Thoracic aorta (tissue), 2 donors: Measurements from ENCODE around the gene ZNF829. TPM values are rescaled to one million over a fixed set of nuclear protein-coding genes. Genes with fewer than 3 reads are reported as not detected.

Experiments used
- ATAC-seq: fragments of 150-250 bp; one replicate; pipeline ENCODE4 v1.8.0; 2017; ENCODE audit warnings: low read depth; ENCODE audit not compliant: insufficient number of reproducible peaks, low FRiP score
- DNase-seq: peaks from one replicate; pipeline ENCODE4 v3.0.0-alpha.2; 2020; ENCODE audit warnings: low spot score
- H3K27ac ChIP-seq, 2 donors: fragments of 200-600 bp; sonication (generic); 1 replicate in 1 of 2; 2 replicates in 1 of 2; pipeline ENCODE4 v1.5.1; 2016; ENCODE audit warnings: mild to moderate bottlenecking in 2 of 2, moderate library complexity in 2 of 2
- H3K27me3 ChIP-seq: fragments of 200-600 bp; sonication (generic); replicated peaks from 2 replicates; pipeline ENCODE4 v1.6.0; 2016; ENCODE audit warnings: mild to moderate bottlenecking; ENCODE audit not compliant: insufficient read depth
- H3K36me3 ChIP-seq: fragments of 200-600 bp; sonication (generic); one replicate; pipeline ENCODE4 v1.5.1; 2016
- H3K4me1 ChIP-seq, 2 donors: fragments of 200-600 bp; sonication (generic); 1 replicate in 1 of 2; 2 replicates in 1 of 2; pipeline versions ENCODE4 v1.5.1 to v1.6.0; 2016; ENCODE audit warnings: low read depth in 2 of 2, mild to moderate bottlenecking in 1 of 2; ENCODE audit not compliant: control insufficient read depth in 1 of 2
- H3K4me3 ChIP-seq: fragments of 200-600 bp; sonication (generic); 2 replicates; pipeline ENCODE4 v1.5.1; 2016; ENCODE audit warnings: mild to moderate bottlenecking
- H3K9me3 ChIP-seq: fragments of 200-600 bp; sonication (generic); 2 replicates; pipeline ENCODE4 v1.5.1; 2016
- CTCF ChIP-seq: fragments of 200-600 bp; sonication (generic); IDR thresholded peaks from one replicate; pipeline ENCODE4 v1.5.1; 2019; ENCODE audit warnings: antibody characterized with exemption
- total RNA-seq, 2 donors: library from RNA; depleted of rRNA; stranded (reverse); fragments of >200 nt; gene quantifications; one replicate each; pipeline versions ENCODE4 v1.1.0 to v1.2.3, GENCODE V29; 2016

Gene ZNF829
- total RNA-seq, 2 donors from 2014 or later = 1.2 to 2.7 TPM

GRCh38 chr19:36931684-36932083 is 15.6 kb upstream of the ZNF829 start:
- DNase-seq = no peak
- H3K9me3 ChIP-seq = peaks cover 63% of the 10 kb centered on the region
- no peaks in the 10 kb centered on the region for H3K4me1 ChIP-seq
- H3K36me3 ChIP-seq = peaks cover 36% of the 10 kb centered on the region
- H3K4me3 ChIP-seq = no peak overlapping the region
- ATAC-seq = no peak
- no peaks in the 10 kb centered on the region for H3K27me3 ChIP-seq
- H3K27ac ChIP-seq = no peak overlapping the region
- no peak for TF ChIP-seq CTCF

GRCh38 chr19:36918090-36918489 is 2.0 kb upstream of the ZNF829 start:
- Histone ChIP-seq H3K4me3 (no peak overlapping the region), H3K36me3 (peaks cover 24% of the 10 kb centered on the region), H3K27me3 (no peaks in the 10 kb centered on the region), H3K4me1 (peaks cover 7 to 9% of the 10 kb centered on the region in 2 donors), H3K27ac (no peak overlapping the region), H3K9me3 (no peaks in the 10 kb centered on the region)
- no peak for TF ChIP-seq CTCF
- ATAC-seq (no peak), DNase-seq (no peak)

GRCh38 chr19:36916991-36917390 is 900 bp upstream of the ZNF829 start:
- Histone ChIP-seq H3K9me3 (no peaks in the 10 kb centered on the region), H3K27me3 (no peaks in the 10 kb centered on the region), H3K36me3 (peaks cover 16% of the 10 kb centered on the region), H3K4me3 (peak overlapping the region; percentile 93), H3K4me1 (peaks cover 7 to 9% of the 10 kb centered on the region in 2 donors), H3K27ac (peak overlapping the region; percentile 94)
- DNase-seq = no peak
- TF ChIP-seq CTCF = no peak
- no peak for ATAC-seq

- Histone ChIP-seq H3K9me3 (peaks cover 88% of the 10 kb centered on the region), H3K4me1 (no peaks in the 10 kb centered on the region), H3K36me3 (peaks cover 67% of the 10 kb centered on the region), H3K27ac (no peak overlapping the region), H3K4me3 (no peak overlapping the region), H3K27me3 (no peaks in the 10 kb centered on the region)
- DNase-seq = no peak
- ATAC-seq = no peak
- TF ChIP-seq CTCF = no peak
Observed at GRCh38 chr19:36898422-36898821, 17.7 kb downstream of the ZNF829 start.

GRCh38 chr19:36894849-36895383 is 21.2 kb downstream of the ZNF829 start:
- no peak for TF ChIP-seq CTCF
- H3K9me3 ChIP-seq = peaks cover 94% of the 10 kb centered on the region
- no peaks in the 10 kb centered on the region for H3K27me3 ChIP-seq
- no peak overlapping the region for H3K27ac ChIP-seq
- H3K4me3 ChIP-seq = peak overlapping the region; percentile 14
- ATAC-seq = no peak
- no peak for DNase-seq
- H3K4me1 ChIP-seq = no peaks in the 10 kb centered on the region
- H3K36me3 ChIP-seq = peaks cover 73% of the 10 kb centered on the region
